PFSK-1 (cell line): ENCODE measurements around the gene DRG2.

ENCODE experiments used
- FOXP2 ChIP-seq: optimal IDR thresholded peaks from 2 replicates; pipeline ENCODE3; 2011; ENCODE audit warnings: borderline replicate concordance, control low read depth, inconsistent platforms; ENCODE audit not compliant: insufficient read depth; ENCODE audit errors: extremely low read length, extremely low read depth
- POLR2AphosphoS5 ChIP-seq: IDR thresholded peaks from 2 replicates; pipeline ENCODE4 v1.6.1; 2012; ENCODE audit warnings: low read depth, mild to moderate bottlenecking, control low read depth, low read length, moderate library complexity
- SIN3A ChIP-seq: IDR thresholded peaks from 2 replicates; pipeline ENCODE4 v1.6.1; 2012; ENCODE audit warnings: mild to moderate bottlenecking, low read length, moderate library complexity, borderline replicate concordance; ENCODE audit not compliant: insufficient read depth
- TAF1 ChIP-seq: IDR thresholded peaks from 2 replicates; pipeline ENCODE4 v1.6.1; 2012; ENCODE audit warnings: low read length, control low read depth, borderline replicate concordance; ENCODE audit not compliant: insufficient read depth
- TF ChIP-seq, protein P1 (sequence below), 2 experiments: IDR thresholded peaks; 2 replicates each; pipeline versions ENCODE4 v1.6.1 to v1.8.0; 2011 to 2012; ENCODE audit warnings: low read depth in 2 of 2, low read length in 2 of 2, control low read depth in 1 of 2, inconsistent platforms in 1 of 2, mild to moderate bottlenecking in 1 of 2, moderate library complexity in 1 of 2; ENCODE audit not compliant: insufficient read depth in 1 of 2

Gene DRG2

DNA sequence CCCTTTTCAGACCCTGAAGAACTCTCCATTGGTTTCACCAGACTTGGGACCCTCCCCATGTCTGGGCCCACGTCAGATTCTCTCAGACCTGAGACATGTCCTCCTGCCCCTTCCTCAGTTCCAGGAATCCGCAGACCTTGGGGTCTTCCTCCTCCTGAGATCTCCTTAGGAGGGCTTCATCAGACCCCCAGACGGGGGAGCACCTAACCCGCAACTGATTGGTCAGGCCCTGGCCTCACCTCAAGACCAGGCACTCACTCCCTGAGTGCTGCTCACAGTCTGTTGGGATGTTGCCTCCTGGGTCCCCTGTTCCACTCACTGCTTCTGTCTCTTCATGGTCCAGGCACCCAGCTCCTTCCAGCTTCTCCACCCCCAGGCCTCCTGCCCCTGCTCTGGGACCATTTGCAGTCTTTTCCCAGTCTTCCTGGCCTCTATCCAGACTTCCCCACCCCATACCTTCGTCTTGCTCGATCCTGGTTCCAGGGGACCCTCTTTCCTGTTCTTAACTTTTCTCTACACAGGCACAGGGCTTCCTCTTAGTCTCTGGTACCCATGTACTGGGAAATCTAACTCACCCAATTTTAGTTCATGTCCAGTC, 47.4 kb upstream of the DRG2 start:
- TF ChIP-seq SIN3A (no peak), POLR2AphosphoS5 (no peak), FOXP2 (no peak), TAF1 (no peak)
- TF ChIP-seq, protein P1, sequence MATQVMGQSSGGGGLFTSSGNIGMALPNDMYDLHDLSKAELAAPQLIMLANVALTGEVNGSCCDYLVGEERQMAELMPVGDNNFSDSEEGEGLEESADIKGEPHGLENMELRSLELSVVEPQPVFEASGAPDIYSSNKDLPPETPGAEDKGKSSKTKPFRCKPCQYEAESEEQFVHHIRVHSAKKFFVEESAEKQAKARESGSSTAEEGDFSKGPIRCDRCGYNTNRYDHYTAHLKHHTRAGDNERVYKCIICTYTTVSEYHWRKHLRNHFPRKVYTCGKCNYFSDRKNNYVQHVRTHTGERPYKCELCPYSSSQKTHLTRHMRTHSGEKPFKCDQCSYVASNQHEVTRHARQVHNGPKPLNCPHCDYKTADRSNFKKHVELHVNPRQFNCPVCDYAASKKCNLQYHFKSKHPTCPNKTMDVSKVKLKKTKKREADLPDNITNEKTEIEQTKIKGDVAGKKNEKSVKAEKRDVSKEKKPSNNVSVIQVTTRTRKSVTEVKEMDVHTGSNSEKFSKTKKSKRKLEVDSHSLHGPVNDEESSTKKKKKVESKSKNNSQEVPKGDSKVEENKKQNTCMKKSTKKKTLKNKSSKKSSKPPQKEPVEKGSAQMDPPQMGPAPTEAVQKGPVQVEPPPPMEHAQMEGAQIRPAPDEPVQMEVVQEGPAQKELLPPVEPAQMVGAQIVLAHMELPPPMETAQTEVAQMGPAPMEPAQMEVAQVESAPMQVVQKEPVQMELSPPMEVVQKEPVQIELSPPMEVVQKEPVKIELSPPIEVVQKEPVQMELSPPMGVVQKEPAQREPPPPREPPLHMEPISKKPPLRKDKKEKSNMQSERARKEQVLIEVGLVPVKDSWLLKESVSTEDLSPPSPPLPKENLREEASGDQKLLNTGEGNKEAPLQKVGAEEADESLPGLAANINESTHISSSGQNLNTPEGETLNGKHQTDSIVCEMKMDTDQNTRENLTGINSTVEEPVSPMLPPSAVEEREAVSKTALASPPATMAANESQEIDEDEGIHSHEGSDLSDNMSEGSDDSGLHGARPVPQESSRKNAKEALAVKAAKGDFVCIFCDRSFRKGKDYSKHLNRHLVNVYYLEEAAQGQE (IDR thresholded peaks at IDR 0.05; ENCODE audit: insufficient read depth in 1 of 2, low read depth in 2 of 2, low read length in 2 of 2): no peak

DNA sequence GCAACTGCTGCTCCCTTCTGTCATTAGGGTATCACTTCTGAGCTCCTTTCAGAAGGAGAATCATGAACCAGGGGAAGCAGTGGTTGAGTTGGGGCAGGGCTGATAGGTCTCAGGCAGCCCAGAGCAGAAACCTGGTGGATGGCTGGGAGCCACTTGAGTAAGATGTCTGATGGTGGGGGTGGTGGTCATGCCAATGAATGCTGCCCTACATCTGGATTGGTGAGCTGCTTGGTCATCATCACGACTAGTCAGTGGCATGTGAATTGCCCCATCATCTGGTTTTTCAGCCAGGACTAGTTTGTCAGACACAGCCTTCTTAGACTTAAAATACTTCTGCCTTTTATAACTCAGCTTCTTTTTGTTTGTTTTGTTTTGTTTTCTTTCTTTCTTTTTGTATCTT, 46.0 kb upstream of the DRG2 start:
- TF ChIP-seq FOXP2: no peak
- no peak for TF ChIP-seq SIN3A
- TF ChIP-seq, protein P1 (IDR thresholded peaks at IDR 0.05; ENCODE audit: insufficient read depth in 1 of 2, low read depth in 2 of 2, low read length in 2 of 2): no peak
- TF ChIP-seq TAF1: no peak
- TF ChIP-seq POLR2AphosphoS5: no peak

DNA sequence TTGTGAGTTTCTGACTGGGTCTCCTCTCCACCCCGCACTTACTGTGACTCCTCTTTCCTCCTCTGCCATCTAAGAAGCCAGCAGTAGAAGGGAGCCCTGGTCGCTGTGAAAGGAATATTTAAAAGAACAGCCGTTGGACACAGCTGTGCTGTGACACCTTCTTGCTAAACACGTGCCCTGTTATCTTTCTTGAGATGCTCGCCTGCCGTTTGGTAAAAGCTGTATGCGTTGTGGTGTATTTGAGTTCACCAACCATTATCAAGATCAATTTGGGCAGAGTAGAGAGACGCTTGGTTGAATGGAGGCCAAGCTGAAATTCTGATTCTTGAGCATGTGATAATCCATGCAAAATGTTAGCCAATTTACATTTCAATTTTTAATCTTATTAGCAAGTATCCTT, 44.8 kb upstream of the DRG2 start:
- TF ChIP-seq POLR2AphosphoS5: no peak
- TF ChIP-seq, protein P1 (IDR thresholded peaks at IDR 0.05; ENCODE audit: insufficient read depth in 1 of 2, low read depth in 2 of 2, low read length in 2 of 2): no peak
- TF ChIP-seq FOXP2: no peak
- no peak for TF ChIP-seq SIN3A
- TF ChIP-seq TAF1: no peak

DNA sequence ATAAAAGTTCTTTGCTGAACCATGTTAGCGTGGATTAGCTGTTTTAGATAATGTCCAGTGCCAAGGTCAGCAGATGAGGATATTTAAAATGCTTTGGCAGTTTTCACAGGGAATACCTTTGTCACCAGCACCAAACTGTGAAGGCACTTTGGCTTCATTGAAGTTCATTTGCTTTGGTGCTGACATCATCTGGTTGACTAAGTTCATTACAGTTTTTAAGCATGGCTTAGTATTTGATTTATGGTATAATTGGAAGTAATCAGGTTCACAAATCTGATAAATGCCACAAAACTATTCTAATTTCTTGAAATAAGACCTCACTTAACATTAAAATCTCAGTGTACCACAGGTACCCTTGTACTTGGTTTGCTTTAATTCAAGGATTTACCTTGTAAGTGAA, 44.3 kb upstream of the DRG2 start:
- TF ChIP-seq, protein P1 (IDR thresholded peaks at IDR 0.05; ENCODE audit: insufficient read depth in 1 of 2, low read depth in 2 of 2, low read length in 2 of 2): no peak
- TF ChIP-seq POLR2AphosphoS5 (no peak), FOXP2 (no peak), TAF1 (no peak), SIN3A (no peak)

DNA sequence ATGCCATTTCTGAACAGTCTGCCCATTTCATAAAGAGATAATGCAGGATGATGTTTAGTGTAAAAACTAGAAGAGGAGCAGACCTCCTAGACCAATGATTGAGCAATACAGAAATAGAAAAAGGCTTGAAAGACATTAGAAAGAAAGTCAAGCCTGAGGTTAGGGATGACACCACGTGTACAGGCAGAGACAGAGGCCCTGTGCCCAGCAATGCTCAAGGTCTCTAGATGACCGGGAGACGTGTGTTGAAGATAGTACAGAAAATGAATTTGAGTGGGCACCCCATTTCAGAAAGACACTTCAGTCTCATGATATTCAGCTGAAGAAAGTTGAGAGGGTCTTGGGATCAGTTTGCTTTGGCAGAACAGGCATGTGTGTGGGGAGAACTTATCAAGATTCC, 43.1 kb upstream of the DRG2 start:
- TF ChIP-seq TAF1 (no peak), FOXP2 (no peak), SIN3A (no peak), POLR2AphosphoS5 (no peak)
- TF ChIP-seq, protein P1 (IDR thresholded peaks at IDR 0.05; ENCODE audit: insufficient read depth in 1 of 2, low read depth in 2 of 2, low read length in 2 of 2): no peak
